Omental fat pad (tissue), 4 donors: Measurements from ENCODE around the gene NPW. TPM values are rescaled to one million over a fixed set of nuclear protein-coding genes. Genes with fewer than 3 reads are reported as not detected.

Experiments
- ATAC-seq: fragments of 150-250 bp; one replicate; pipeline ENCODE4 v1.9.1; 2016; ENCODE audit warnings: mild to moderate bottlenecking, moderate library complexity; ENCODE audit not compliant: low FRiP score
- DNase-seq: peaks from one replicate; pipeline ENCODE4 v3.0.0-alpha.2; 2019; ENCODE audit warnings: low spot score
- total RNA-seq, 4 donors: library from RNA; depleted of rRNA; stranded (reverse); fragments of >200 nt; gene quantifications; one replicate each; pipeline ENCODE4 v1.1.0, GENCODE V29; 2016
- TF ChIP-seq, protein P1 (sequence below), 3 donors: fragments of 450-650 bp; IDR thresholded peaks; one replicate each; pipeline ENCODE4 v1.5.1; 2016 to 2017; ENCODE audit warnings: antibody characterized with exemption in 3 of 3, mild to moderate bottlenecking in 3 of 3, moderate library complexity in 2 of 3

Gene NPW
- total RNA-seq, 4 donors from 2014 or later = 0.48 TPM; not detected in 3

DNA sequence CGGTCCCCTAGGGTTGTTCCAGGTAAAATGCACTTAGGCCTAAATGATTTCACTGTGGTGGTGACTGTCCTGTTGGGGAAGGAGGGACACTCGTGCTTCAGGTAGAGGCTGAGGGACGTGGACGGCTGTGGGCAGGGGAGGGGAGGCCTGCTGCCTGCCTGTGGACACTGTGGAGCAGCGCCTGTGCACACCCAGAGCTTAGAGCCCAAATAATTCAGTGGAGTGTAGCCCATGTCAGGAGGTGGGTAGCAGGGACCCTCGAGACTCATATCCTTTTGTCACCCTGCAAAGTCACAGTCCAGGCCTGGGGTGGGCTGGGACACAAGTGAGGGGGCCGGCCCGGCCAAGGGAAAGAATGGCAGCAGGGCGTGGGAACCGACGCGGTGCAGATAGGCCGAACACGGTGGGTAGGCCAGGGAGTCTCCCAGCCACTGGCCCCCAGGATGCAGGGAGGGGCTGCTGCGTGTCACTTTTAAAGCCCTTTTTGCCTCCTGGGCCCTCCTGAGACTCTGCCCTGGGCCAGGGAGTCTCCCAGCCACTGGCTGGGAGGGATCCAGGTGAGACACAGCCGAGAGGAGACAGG lies 6.4 kb downstream of the NPW start:
- DNase-seq = no peak
- no peak for ATAC-seq
- TF ChIP-seq, protein P1, sequence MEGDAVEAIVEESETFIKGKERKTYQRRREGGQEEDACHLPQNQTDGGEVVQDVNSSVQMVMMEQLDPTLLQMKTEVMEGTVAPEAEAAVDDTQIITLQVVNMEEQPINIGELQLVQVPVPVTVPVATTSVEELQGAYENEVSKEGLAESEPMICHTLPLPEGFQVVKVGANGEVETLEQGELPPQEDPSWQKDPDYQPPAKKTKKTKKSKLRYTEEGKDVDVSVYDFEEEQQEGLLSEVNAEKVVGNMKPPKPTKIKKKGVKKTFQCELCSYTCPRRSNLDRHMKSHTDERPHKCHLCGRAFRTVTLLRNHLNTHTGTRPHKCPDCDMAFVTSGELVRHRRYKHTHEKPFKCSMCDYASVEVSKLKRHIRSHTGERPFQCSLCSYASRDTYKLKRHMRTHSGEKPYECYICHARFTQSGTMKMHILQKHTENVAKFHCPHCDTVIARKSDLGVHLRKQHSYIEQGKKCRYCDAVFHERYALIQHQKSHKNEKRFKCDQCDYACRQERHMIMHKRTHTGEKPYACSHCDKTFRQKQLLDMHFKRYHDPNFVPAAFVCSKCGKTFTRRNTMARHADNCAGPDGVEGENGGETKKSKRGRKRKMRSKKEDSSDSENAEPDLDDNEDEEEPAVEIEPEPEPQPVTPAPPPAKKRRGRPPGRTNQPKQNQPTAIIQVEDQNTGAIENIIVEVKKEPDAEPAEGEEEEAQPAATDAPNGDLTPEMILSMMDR (IDR thresholded peaks at IDR 0.05) = no peak

DNA sequence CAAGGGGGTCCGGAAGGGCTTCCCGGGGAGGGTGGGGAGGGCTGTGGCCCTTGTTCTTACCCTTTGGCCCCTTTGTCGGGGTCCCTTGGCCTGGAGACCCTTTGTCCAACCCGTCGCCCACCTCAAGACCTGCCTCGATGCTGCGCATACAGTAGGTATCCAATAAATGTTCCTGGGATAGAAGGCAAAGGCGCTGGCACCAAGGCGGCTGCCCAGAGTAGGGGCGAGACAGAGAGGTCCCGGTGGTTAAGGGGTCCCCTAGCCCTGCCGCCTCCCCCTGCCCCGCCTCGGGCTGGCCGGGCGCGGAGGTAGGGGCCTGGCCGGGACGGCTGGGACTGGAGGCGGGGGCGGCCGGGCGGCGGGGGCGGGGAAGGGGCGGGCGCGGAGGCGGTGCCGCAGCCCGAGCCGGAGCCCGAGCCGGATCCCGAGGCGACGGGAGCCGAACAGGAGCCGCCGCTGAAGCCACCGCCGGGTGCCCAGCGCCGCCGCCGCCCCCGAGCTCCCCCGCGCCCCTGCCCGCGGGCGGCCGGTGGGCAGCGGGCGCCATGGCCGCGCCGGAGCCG lies 7.0 kb downstream of the NPW start, which contains the start of gene NHERF2:
NHERF2 (plus strand) TSS at position 442 of the 563 bp plus-strand sequence; CDS start at position 546, 104 bp downstream.
- TF ChIP-seq, protein P1 (IDR thresholded peaks at IDR 0.05) = no peak
- DNase-seq = no peak
- no peak for ATAC-seq

DNA sequence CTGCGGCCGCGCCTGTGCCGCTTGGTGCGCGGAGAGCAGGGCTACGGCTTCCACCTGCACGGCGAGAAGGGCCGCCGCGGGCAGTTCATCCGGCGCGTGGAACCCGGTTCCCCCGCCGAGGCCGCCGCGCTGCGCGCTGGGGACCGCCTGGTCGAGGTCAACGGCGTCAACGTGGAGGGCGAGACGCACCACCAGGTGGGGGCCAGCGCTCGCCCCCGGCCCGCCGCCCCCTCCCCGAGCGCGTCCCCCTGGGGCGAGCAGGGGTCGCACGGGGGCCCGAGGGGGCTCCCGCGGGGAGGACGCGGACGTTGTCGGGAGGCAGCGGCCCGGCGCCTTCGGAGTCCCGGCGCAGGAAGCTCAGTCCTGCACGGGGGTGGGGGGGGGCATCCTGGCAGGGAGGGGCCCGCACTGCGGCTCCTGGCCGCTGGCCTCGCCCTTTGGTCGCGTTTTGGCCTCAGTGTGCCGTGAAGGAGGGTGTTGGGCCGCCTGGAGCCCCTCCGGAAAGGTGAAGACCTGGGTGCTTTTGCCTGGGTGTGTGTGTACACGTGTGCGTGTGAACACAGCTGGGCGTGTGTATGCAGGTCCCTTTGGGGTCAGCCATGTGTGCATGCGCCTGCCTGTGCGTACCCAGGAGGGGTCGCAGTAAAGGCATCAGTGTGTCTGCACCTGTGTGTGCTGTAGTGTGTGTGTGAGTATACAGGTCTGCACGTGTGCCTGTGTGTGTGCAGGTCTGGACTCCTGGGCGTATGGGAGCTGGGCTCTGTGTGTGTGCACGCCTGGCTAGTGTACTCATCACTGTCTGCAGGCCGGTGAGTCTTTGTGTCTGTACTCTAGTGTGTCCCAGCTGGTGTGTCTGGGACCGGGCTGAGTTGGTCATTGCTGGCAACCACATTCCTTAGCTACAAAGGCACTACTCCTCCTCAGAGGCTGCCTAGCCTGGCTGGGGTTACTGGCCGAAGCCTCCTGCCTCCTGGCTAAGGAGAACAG lies 7.7 kb downstream of the NPW start:
- ATAC-seq (no peak), DNase-seq (no peak)
- TF ChIP-seq, protein P1 (IDR thresholded peaks at IDR 0.05) = no peak

DNA sequence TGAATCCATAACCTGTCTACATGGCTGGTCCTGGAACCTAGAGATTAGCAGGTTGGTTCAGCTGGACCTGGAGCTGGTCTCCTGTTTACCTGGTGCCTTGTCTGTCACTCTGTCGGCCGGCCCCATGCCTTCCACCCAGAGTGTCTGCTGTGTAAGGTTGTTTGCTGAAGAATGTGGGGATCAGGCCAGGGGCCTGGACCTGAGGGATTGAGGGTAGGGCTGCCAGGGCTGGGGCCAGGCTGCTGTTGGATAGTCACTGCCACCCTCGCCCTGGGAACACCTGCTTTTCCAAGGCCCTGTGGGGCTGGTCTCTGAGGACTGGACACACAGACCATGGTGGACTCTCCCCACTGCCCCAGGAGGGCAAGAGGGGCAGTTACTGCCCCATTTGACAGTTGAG lies 8.6 kb downstream of the NPW start:
- ATAC-seq (no peak), DNase-seq (no peak)

DNA sequence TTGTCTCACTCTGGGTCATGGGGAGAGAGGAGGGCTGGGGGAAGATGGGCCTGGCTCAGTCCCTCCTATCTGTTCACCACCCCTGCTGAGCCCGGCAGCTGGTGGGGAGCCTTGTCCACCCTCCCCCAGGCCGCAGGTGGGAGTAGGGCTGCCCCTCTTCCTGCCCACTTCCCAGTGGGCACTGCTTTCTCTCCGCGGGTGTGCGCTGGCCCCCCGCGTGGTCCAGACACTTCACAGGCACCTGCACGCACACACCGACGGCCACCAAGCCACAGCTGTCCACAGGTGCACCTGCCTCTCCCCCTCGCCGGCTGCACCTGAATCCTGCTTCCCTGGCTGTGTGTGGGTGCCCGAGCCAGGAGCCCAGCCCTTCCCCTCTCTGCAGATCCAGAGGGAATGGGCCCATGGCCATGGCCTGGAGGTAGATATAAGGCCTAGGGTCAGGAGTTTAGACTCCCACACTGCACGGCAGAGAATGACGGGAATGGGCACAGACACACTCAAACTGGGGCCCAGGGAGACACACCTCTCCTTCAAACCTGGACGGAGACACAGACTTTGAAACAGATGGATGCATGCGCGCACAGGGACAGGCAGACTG lies 9.1 kb downstream of the NPW start:
- no peak for ATAC-seq
- no peak for DNase-seq
- TF ChIP-seq, protein P1 (IDR thresholded peaks at IDR 0.05) = no peak

More for the DNA sequence above, 8.6 kb downstream of the NPW start:
- TF ChIP-seq, protein P1 (IDR thresholded peaks at IDR 0.05) = no peak

DNA sequence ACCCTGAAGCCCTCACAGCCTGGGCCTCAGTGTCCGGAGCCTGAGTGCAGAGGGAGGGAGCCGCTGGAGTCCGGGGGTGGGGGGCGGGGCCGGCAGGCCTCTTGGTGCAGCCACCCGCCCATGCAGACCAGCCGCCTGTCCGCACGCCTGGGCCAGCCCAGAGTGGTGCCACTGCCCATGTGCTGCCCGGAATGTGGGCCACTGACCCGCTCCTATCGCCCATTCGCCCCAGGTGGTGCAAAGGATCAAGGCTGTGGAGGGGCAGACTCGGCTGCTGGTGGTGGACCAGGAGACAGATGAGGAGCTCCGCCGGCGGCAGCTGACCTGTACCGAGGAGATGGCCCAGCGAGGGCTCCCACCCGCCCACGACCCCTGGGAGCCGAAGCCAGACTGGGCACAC lies 9.8 kb downstream of the NPW start:
- DNase-seq (no peak), ATAC-seq (no peak)
- TF ChIP-seq, protein P1 (IDR thresholded peaks at IDR 0.05) = no peak
